K562 (cell line): ENCODE results near the gene AHCY. TPM values are rescaled to one million over a fixed set of nuclear protein-coding genes. Genes with fewer than 3 reads are reported as not detected.

Experiments used
- ATAC-seq: fragments of 200-7000 bp; cut with Tn5 transposase; 3 replicates; pipeline ENCODE4 v1.9.1; 2020; ENCODE audit warnings: moderate library complexity
- BruUV-seq: library from RNA; stranded (reverse); fragments of 400-500 nt; replicated peaks from 2 replicates; lab custom pipeline; 2021; lab: Mats Ljungman, UMichigan
- CTCF ChIA-PET: fragments of 300-600 bp; formaldehyde crosslinking; extraction: SDS; loops from one replicate; lab custom pipeline; 2021; ENCODE audit warnings: low intra/inter-chr PET ratio; lab: Yijun Ruan, JAX
- POLR2A ChIA-PET: fragments of 300-600, 350-650 bp; sonication (Branson Sonifier 250); formaldehyde crosslinking; extraction: SDS; loops from one replicate; lab custom pipeline; 2021; ENCODE audit warnings: antibody characterized with exemption, inconsistent platforms; lab: Yijun Ruan, JAX
- DNase-seq, 4 experiments: peaks; one replicate each; pipeline versions ENCODE4 v3.0.0 to v3.0.0-alpha.2; 2011 to 2018; ENCODE audit warnings: low spot score in 3 of 4, mixed read lengths in 3 of 4; ENCODE audit errors: extremely low read depth in 1 of 4
- FAIRE-seq: peaks from 2 replicates; lab custom pipeline; 2011; peaks lifted over from hg19 to GRCh38; lab: Jason Lieb, UNC
- H2AFZ ChIP-seq: 2 replicates; pipeline ENCODE4 v1.6.0; 2011; ENCODE audit warnings: low read depth, low read length, control low read depth, inconsistent platforms
- H3K27ac ChIP-seq: fragments of 200-600 bp; 3 replicates; pipeline ENCODE4 v1.8.0; 2011; ENCODE audit warnings: low read depth, mild to moderate bottlenecking, control low read depth, inconsistent platforms, low read length, moderate library complexity, mixed read lengths; ENCODE audit errors: extremely low read depth
- H3K27me3 ChIP-seq, 2 experiments: fragments of 300-600 bp in 1 of 2; 2 replicates in 1 of 2; 3 replicates in 1 of 2; pipeline versions ENCODE4 v1.6.0 to v1.8.0; 2011; ENCODE audit warnings: inconsistent platforms in 2 of 2, low read length in 2 of 2, mild to moderate bottlenecking in 1 of 2, mixed read lengths in 1 of 2, moderate library complexity in 1 of 2; ENCODE audit not compliant: control insufficient read depth in 2 of 2, insufficient read depth in 2 of 2
- H3K36me3 ChIP-seq: fragments of 300-600 bp; 3 replicates; pipeline ENCODE4 v1.8.0; 2011; ENCODE audit warnings: mild to moderate bottlenecking, low read length, inconsistent platforms; ENCODE audit not compliant: control insufficient read depth, insufficient read depth
- H3K4me1 ChIP-seq, 2 experiments: fragments of 200-600 bp in 1 of 2; replicated peaks in 1 of 2; 2 replicates in 1 of 2; 3 replicates in 1 of 2; pipeline versions ENCODE4 v1.5.1 to v1.8.0; 2011; ENCODE audit warnings: inconsistent platforms in 2 of 2, low read length in 2 of 2, mild to moderate bottlenecking in 1 of 2, mixed read lengths in 1 of 2, moderate library complexity in 1 of 2; ENCODE audit not compliant: control insufficient read depth in 2 of 2, insufficient read depth in 2 of 2
- H3K4me2 ChIP-seq: 2 replicates; pipeline ENCODE4 v1.6.1; 2011; ENCODE audit warnings: low read length, control low read depth, inconsistent platforms, mixed read lengths; ENCODE audit not compliant: insufficient read depth
- H3K4me3 ChIP-seq: fragments of 200-600 bp; sonication (generic), shearing (Covaris generic); 2 replicates; pipeline ENCODE4 v1.5.1; 2016; ENCODE audit warnings: control low read depth, inconsistent platforms
- H3K79me2 ChIP-seq: fragments of 200-600 bp; 3 replicates; pipeline ENCODE4 v1.8.0; 2011; ENCODE audit warnings: low read length, inconsistent platforms; ENCODE audit not compliant: control insufficient read depth, insufficient read depth
- H3K9ac ChIP-seq, 2 experiments: 2 replicates each; pipeline versions ENCODE4 v1.6.0 to v1.6.1; 2011; ENCODE audit warnings: low read depth in 2 of 2, low read length in 2 of 2, control low read depth in 1 of 2, inconsistent platforms in 1 of 2, mild to moderate bottlenecking in 1 of 2, mixed read lengths in 1 of 2; ENCODE audit not compliant: insufficient read depth in 1 of 2
- H3K9me1 ChIP-seq: one replicate; pipeline ENCODE4 v1.6.0; 2011; ENCODE audit warnings: inconsistent platforms, mild to moderate bottlenecking, low read length, moderate library complexity; ENCODE audit not compliant: control insufficient read depth, insufficient read depth
- H3K9me3 ChIP-seq: replicated peaks from 2 replicates; pipeline ENCODE4 v1.5.1; 2011; ENCODE audit warnings: low read depth, low read length, inconsistent platforms; ENCODE audit not compliant: control insufficient read depth, insufficient read depth
- H4K20me1 ChIP-seq: replicated peaks from 2 replicates; pipeline ENCODE4 v1.6.1; 2011; ENCODE audit warnings: low read length, inconsistent platforms, mixed read lengths; ENCODE audit not compliant: control insufficient read depth, insufficient read depth
- ADNP ChIP-seq: fragments of 200-800 bp; sonication (Bioruptor generic); IDR thresholded peaks from 2 replicates; pipeline ENCODE4 v1.6.1; 2016; ENCODE audit warnings: missing genetic modification characterization, missing compliant biosample characterization
- CBFA2T3 ChIP-seq: fragments of 450-650 bp; IDR thresholded peaks from 2 replicates; pipeline ENCODE4 v1.6.1; 2017
- CEBPB ChIP-seq: fragments of 450-650 bp; IDR thresholded peaks from 2 replicates; pipeline ENCODE4 v1.6.1; 2016; ENCODE audit warnings: missing genetic modification characterization, missing compliant biosample characterization
- CHAMP1 ChIP-seq: fragments of 450-650 bp; IDR thresholded peaks from 2 replicates; pipeline ENCODE4 v1.6.1; 2016; ENCODE audit warnings: mild to moderate bottlenecking
- EGR1 ChIP-seq: fragments of 450-650 bp; conservative IDR thresholded peaks from 2 replicates; pipeline ENCODE4 v1.6.1; 2017; ENCODE audit warnings: mild to moderate bottlenecking
- ELF2 ChIP-seq: fragments of 250-450 bp; sonication (Bioruptor Pico); IDR thresholded peaks from 2 replicates; pipeline ENCODE4 v1.5.0; 2021; ENCODE audit warnings: mild to moderate bottlenecking
- ESRRA ChIP-seq: fragments of 450-650 bp; IDR thresholded peaks from 2 replicates; pipeline ENCODE4 v1.6.1; 2014; ENCODE audit warnings: low read depth, mild to moderate bottlenecking, moderate library complexity, borderline replicate concordance
- MCM5 ChIP-seq: fragments of 450-650 bp; IDR thresholded peaks from 2 replicates; pipeline ENCODE4 v1.6.1; 2016; ENCODE audit warnings: low read depth
- PHF20 ChIP-seq: fragments of 450-650 bp; IDR thresholded peaks from 2 replicates; pipeline ENCODE4 v1.6.1; 2018; ENCODE audit not compliant: partially characterized antibody
- POLR2A ChIP-seq: fragments of 450-650 bp; conservative IDR thresholded peaks from 2 replicates; pipeline ENCODE4 v1.6.1; 2016
- RCOR1 ChIP-seq, 2 experiments: IDR thresholded peaks; 2 replicates each; pipeline ENCODE4 v1.6.1; 2012; ENCODE audit warnings: low read depth in 2 of 2, low read length in 2 of 2, borderline replicate concordance in 1 of 2, improper control_type of control experiment in 1 of 2
- TEAD4 ChIP-seq, 2 experiments: sonication (generic) in 1 of 2; formaldehyde crosslinking in 1 of 2; IDR thresholded peaks; 2 replicates each; pipeline versions ENCODE4 v1.6.1 to v1.8.0; 2012 to 2022; ENCODE audit warnings: borderline replicate concordance in 1 of 2, inconsistent platforms in 1 of 2, low read length in 1 of 2, mild to moderate bottlenecking in 1 of 2, missing genetic modification reagents in 1 of 2
- ZBTB33 ChIP-seq: sonication (generic); formaldehyde crosslinking; IDR thresholded peaks from 2 replicates; pipeline ENCODE4 v1.8.1; 2023; ENCODE audit warnings: mild to moderate bottlenecking, missing genetic modification reagents
- ZNF232 ChIP-seq: sonication (generic); formaldehyde crosslinking; IDR thresholded peaks from 2 replicates; pipeline ENCODE4 v1.8.0; 2022; ENCODE audit warnings: mild to moderate bottlenecking, missing genetic modification reagents
- WGBS: fragments of 100-300 bp; shearing (Covaris generic); methylation state at CpG from one replicate; pipeline ENCODE4 v1.1.6; 2016; ENCODE audit warnings: low coverage, mixed read lengths; ENCODE audit not compliant: insufficient coverage; ENCODE audit errors: missing lambda C conversion rate; 5-methylcytosine and 5-hydroxymethylcytosine counted together
- in situ Hi-C: fragments of 300-500 bp; cut with MboI; formaldehyde crosslinking; loops from 4 replicates; pipeline ENCODE4 v1.15.0; 2018; ENCODE audit warnings: inconsistent platforms, mixed read lengths
- intact Hi-C: fragments of 100-400 bp; cut with micrococcal nuclease; formaldehyde crosslinking; loops from 2 replicates; pipeline ENCODE4 v1.14.2; 2022
- polyA plus RNA-seq, 8 experiments: library from polyadenylated mRNA; depleted of rRNA in 4 of 8; stranded (reverse) in 5 of 8; unstranded in 3 of 8; fragments of >200 nt; fragmentation: Nextera tagmentation in 2 of 8; fragmentation: Illumina TruSeq in 1 of 8; extraction: Ambion mirVana in 2 of 8; extraction: Trizol in 1 of 8; gene quantifications; 2 replicates each; pipeline versions ENCODE4 v1.2.1 to v1.2.3, GENCODE V29; 2011 to 2014; ENCODE audit warnings: inconsistent platforms in 1 of 8, missing spikeins in 1 of 8
- total RNA-seq, 7 experiments: library from RNA; depleted of rRNA in 6 of 7; stranded (reverse); fragments of >200 nt in 6 of 7; fragmentation: Illumina TruSeq in 2 of 7; extraction: Trizol in 2 of 7; gene quantifications; 2 replicates each; pipeline versions ENCODE4 v1.2.1 to v1.2.3, GENCODE V29; 2011 to 2021; ENCODE audit warnings: low replicate concordance in 1 of 7

The AHCY gene
- total and polyA plus RNA-seq, 9 of the 15 experiments (the other 6 are each of a cell fraction or from before 2014, with no cell fraction given): 82.5 to 269 (median 190) TPM

DNA sequence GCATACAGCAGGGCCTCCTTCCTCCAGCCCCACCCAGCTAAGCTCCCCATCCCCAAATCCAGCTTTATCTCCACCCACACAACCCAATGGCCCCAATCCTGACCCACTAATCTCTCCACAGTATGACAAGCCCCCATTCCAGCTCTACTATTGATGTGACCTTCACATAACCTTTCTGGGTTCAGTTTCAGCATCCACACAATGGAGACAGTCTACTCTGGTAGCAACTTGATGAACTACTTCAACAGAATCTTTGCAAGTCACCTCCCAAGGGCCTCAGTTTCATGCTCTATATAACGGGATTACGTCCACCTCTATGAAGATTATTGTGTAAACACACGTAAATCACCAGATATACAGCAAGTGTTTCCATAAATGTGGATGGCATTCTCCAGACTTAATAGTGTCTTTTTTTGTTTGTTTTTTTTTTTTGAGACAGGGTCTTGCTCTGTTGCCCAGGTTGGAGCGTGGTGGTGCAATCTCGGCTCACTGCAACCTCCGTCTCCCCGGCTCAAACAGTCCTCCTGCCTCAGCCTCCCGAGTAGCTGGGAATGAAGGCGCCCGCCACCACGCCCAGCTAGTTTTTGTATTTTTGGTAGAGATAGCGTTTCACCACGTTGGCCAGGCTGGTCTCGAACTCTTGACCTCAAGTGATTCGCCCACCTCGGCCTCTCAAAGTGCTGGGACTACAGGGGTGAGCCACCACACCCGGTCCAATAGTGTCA lies 1.4 kb downstream of the AHCY start:
- POLR2A ChIA-PET: interaction anchor here (0.6 to 1.8 kb wide), 5 partner anchors 11 to 523 kb away, joined by 3 to 9 read pairs (median 3); no protein-coding TSS in a partner anchor
- H3K4me1 ChIP-seq: peaks cover 22 to 34% of the 10 kb centered on the region in 2 experiments
- H3K27me3 ChIP-seq: no peaks in the 10 kb centered on the region
- CTCF ChIA-PET: no interaction called here
- 18% methylated on average over 13 of the region's 17 CpGs for WGBS
- ATAC-seq (no peak), DNase-seq (peak; percentile 30 to 59 (median 41)), FAIRE-seq (peak; percentile 37)
- H3K4me3 ChIP-seq: peak overlapping the region; percentile 96
- H4K20me1 ChIP-seq: 0 out of 2 replicates have a peak, but pooled peaks cover 3% of the 10 kb centered on the region
- peaks cover 60% of the 10 kb centered on the region for H3K79me2 ChIP-seq
- intact Hi-C loops: loop anchor here (2.0 kb wide), 1 partner anchor 111 kb away; no protein-coding TSS in a partner anchor
- H3K27ac ChIP-seq: peak overlapping the region; percentile 92
- H3K9ac ChIP-seq: peak overlapping the region; percentile 89 to 94
- H2AFZ ChIP-seq: no peak overlapping the region; the same call in 1 of the 2 replicates
- H3K9me1 ChIP-seq: no peaks in the 10 kb centered on the region
- H3K36me3 ChIP-seq: peaks cover 37% of the 10 kb centered on the region; the same call in 2 of the 3 replicates
- H3K9me3 ChIP-seq: no peaks in the 10 kb centered on the region
- peak overlapping the region; percentile 97 for H3K4me2 ChIP-seq
- BruUV-seq: TSS peak; percentile 58
- in situ Hi-C loops: loop anchor here (5.0 kb wide), 1 partner anchor 216 kb away; the partner anchor contains the start of gene DYNLRB1
- peak; percentile 93 for TF ChIP-seq ADNP (tag)
- 0 out of 4 replicates have a peak, but pooled peaks of 1 of the 2 experiments have one; percentile 2 for TF ChIP-seq RCOR1 (IDR thresholded peaks at IDR 0.05; ENCODE audit: borderline replicate concordance in 1 of 2, low read depth in 2 of 2, low read length in 2 of 2)
- TF ChIP-seq ESRRA: peak; percentile 99
- peak; percentile 28 for TF ChIP-seq PHF20
- TF ChIP-seq EGR1: peak; percentile 49; the same call in 1 of the 2 replicates
- peak; percentile 27; the same call in 1 of the 2 replicates for TF ChIP-seq TEAD4 (IDR thresholded peaks at IDR 0.05; ENCODE audit: low read length)
- TF ChIP-seq TEAD4 (CRISPR knock-in tag; IDR thresholded peaks at IDR 0.05; ENCODE audit: borderline replicate concordance): no peak
- TF ChIP-seq CBFA2T3: peak; percentile 62
- TF ChIP-seq ELF2: no peak
- no peak for TF ChIP-seq MCM5
- 0 out of 2 replicates have a peak, but pooled peaks have one; percentile 27 for TF ChIP-seq ZBTB33 (CRISPR knock-in tag)
- TF ChIP-seq POLR2A: no peak
- TF ChIP-seq ZNF232 (CRISPR knock-in tag): 0 out of 2 replicates have a peak, but pooled peaks have one; percentile 24
- TF ChIP-seq CHAMP1: no peak
- TF ChIP-seq CEBPB (tag): 0 out of 2 replicates have a peak, but pooled peaks have one; percentile 25
